Measurements from ENCODE around the gene MT1B.

- TF ChIP-seq CTCF (IDR thresholded peaks at IDR 0.05), result no peak
- TF ChIP-seq POLR2A (IDR thresholded peaks at IDR 0.05), result no peak
- TF ChIP-seq EP300 (IDR thresholded peaks at IDR 0.05), result no peak
These were observed 21.6 kb upstream of the MT1B start for GRCh38 chr16:56630134-56630533.
